GM06990 (cell line): Measurements from ENCODE around the gene PLXNB1.

Experiments used
- DNase-seq: peaks from one replicate; pipeline ENCODE4 v3.0.0-alpha.2; 2011; ENCODE audit not compliant: insufficient read length; ENCODE audit errors: extremely low read depth
- H3K27me3 ChIP-seq: replicated peaks from 2 replicates; pipeline ENCODE4 v1.6.0; 2011; ENCODE audit warnings: low read length; ENCODE audit not compliant: control insufficient read depth, insufficient read depth
- H3K36me3 ChIP-seq: 2 replicates; pipeline ENCODE4 v1.5.1; 2011; ENCODE audit warnings: low read length; ENCODE audit not compliant: control insufficient read depth, insufficient read depth
- H3K4me3 ChIP-seq: replicated peaks from 2 replicates; pipeline ENCODE4 v1.5.1; 2011; ENCODE audit warnings: low read depth, mild to moderate bottlenecking, control low read depth, low read length
- CTCF ChIP-seq: IDR thresholded peaks from 2 replicates; pipeline ENCODE4 v1.5.1; 2011; ENCODE audit warnings: low read length, control low read depth, mild to moderate bottlenecking, inconsistent platforms; ENCODE audit not compliant: insufficient read depth, poor library complexity, severe bottlenecking

Gene PLXNB1

GRCh38 chr3:48429317-48429959 is 448 bp downstream of the PLXNB1 start:
- Histone ChIP-seq H3K36me3 (peaks cover 13% of the 10 kb centered on the region), H3K27me3 (no peaks in the 10 kb centered on the region), H3K4me3 (peak overlapping the region; percentile 60)
- TF ChIP-seq CTCF: no peak
- DNase-seq: peak; percentile 67

GRCh38 chr3:48428572-48429316 is 1.1 kb downstream of the PLXNB1 start:
- Histone ChIP-seq H3K27me3 (no peaks in the 10 kb centered on the region), H3K36me3 (peaks cover 12% of the 10 kb centered on the region)
- DNase-seq: no peak

GRCh38 chr3:48428088-48428571 is 1.8 kb downstream of the PLXNB1 start:
- Histone ChIP-seq H3K27me3 (no peaks in the 10 kb centered on the region), H3K4me3 (no peak overlapping the region), H3K36me3 (peaks cover 6% of the 10 kb centered on the region)
- no peak for TF ChIP-seq CTCF
- no peak for DNase-seq

More at GRCh38 chr3:48428572-48429316, 1.1 kb downstream of the PLXNB1 start:
- TF ChIP-seq CTCF: no peak
- H3K4me3 ChIP-seq: peak overlapping the region; percentile 60

GRCh38 chr3:48427630-48427962 is 2.3 kb downstream of the PLXNB1 start:
- Histone ChIP-seq H3K4me3 (no peak overlapping the region), H3K27me3 (no peaks in the 10 kb centered on the region), H3K36me3 (peaks cover 3% of the 10 kb centered on the region; the same call in 1 of the 2 replicates)
- no peak for TF ChIP-seq CTCF
- DNase-seq: no peak

GRCh38 chr3:48426944-48427629 is 2.8 kb downstream of the PLXNB1 start:
- Histone ChIP-seq H3K36me3 (no peaks in the 10 kb centered on the region), H3K27me3 (no peaks in the 10 kb centered on the region), H3K4me3 (no peak overlapping the region)
- no peak for TF ChIP-seq CTCF
- no peak for DNase-seq
